OCI-LY3 (cell line): ENCODE results near the gene ZMAT5.

Experiments
- CTCF ChIP-seq: fragments of 200-600, 300-600 bp; sonication (generic); IDR thresholded peaks from 2 replicates; pipeline ENCODE4 v1.5.1; 2014; ENCODE audit warnings: antibody characterized with exemption, low read length, low read depth
- EZH2phosphoT487 ChIP-seq: fragments of 200-600 bp; shearing (Covaris generic); IDR thresholded peaks from 2 replicates; pipeline ENCODE4 v1.6.1; 2018; ENCODE audit warnings: antibody characterized with exemption, mixed run types, low read depth

- TF ChIP-seq CTCF (no peak), EZH2phosphoT487 (no peak)
These were observed 16.8 kb downstream of the ZMAT5 start for GRCh38 chr22:29750029-29750428.
